T-helper 2 cell treated with Interferon-gamma antibody and Interleukin-4, amounts not matched to agents 5 μg/mL and 100 μg/mL, for 36 hours (primary cell): ENCODE measurements around the gene BDH1.
"Not testable (repeated sequence)": the region's sequence is repeated elsewhere in the genome, so short reads cannot be mapped to it uniquely, and the experiment has no call there.

Experiments
- DNase-seq: peaks from one replicate; pipeline ENCODE4 v3.0.0; 2021; ENCODE audit warnings: low spot score
- H3K27ac Mint-ChIP-seq: one replicate; pipeline ENCODE4 v1.8.0; 2021; ENCODE audit warnings: mild to moderate bottlenecking, mixed read lengths
- H3K27me3 Mint-ChIP-seq: one replicate; pipeline ENCODE4 v1.8.0; 2021; ENCODE audit warnings: low read depth, mixed read lengths
- H3K36me3 Mint-ChIP-seq: one replicate; pipeline ENCODE4 v1.8.0; 2021; ENCODE audit warnings: low read depth, mixed read lengths
- H3K4me1 Mint-ChIP-seq: one replicate; pipeline ENCODE4 v1.8.0; 2021; ENCODE audit warnings: low read depth, mixed read lengths
- H3K4me3 Mint-ChIP-seq: one replicate; pipeline ENCODE4 v1.8.0; 2022; ENCODE audit warnings: mild to moderate bottlenecking, moderate library complexity, mixed read lengths
- H3K9me3 Mint-ChIP-seq: one replicate; pipeline ENCODE4 v1.8.0; 2021; ENCODE audit warnings: mixed read lengths

BDH1 gene

DNA sequence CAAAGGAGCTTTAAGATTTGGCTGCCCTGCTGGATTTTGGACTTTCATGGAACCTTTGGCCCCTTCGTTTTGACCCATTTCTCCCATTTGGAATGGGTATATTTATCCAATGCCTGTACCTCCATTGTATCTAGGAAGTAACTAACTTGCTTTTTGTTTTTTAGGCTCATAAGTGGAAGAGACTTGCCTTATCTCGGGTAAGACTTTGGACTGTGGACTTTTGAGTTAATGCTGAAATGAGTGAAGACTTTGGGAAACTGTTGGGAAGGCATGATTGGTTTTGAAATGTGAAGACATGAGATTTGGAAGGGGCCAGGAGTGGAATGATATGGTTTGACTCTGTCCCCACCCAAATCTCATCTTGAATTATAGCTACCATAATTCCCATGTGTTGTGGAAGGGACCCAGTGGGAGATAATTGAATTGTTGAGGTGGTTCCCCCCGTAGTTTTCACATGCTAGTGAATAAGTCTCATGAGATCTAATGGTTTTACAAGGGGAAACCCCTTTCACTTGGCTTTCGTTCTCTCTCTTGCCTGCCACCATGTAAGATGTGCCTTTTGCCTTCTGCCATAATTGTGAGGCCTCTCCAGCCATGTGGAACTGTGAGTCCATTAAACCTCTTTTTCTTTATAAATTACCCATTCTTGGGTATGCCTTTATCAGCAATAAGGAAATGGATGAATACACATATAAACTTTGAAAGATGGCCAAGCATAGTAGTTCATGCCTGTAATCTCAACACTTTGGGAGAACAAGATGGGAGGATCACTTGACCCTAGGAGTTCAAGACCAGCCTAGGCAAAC is 15.5 kb upstream of the BDH1 start:
- not testable (repeated sequence) for H3K36me3 Mint-ChIP-seq, H3K27ac Mint-ChIP-seq, DNase-seq, H3K4me3 Mint-ChIP-seq, H3K4me1 Mint-ChIP-seq
- H3K27me3 Mint-ChIP-seq, result peaks cover 14% of the 10 kb centered on the region
- peaks cover 26% of the 10 kb centered on the region for H3K9me3 Mint-ChIP-seq

DNA sequence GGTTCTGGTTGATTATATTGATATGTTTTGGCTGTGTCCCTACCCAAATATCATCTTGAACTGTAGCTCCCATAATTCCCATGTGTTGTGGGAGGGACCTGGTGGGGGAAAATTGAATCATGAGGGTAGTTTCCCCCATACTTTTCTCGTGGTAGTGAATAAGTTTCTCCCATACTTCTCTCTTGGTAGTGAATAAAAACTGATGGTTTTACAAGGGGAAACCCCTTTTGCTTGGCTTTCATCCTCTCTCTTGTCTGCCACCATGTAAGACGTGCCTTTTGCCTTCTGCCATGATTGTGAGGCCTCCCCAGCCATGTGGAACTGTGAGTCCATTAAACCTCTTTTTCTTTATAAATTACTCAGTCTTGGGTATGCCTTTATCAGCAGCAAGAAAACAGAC is 13.7 kb upstream of the BDH1 start:
- H3K36me3 Mint-ChIP-seq, H3K4me3 Mint-ChIP-seq, DNase-seq, H3K4me1 Mint-ChIP-seq, H3K27ac Mint-ChIP-seq: not testable (repeated sequence)
- Mint-ChIP-seq H3K27me3 (peaks cover 11% of the 10 kb centered on the region), H3K9me3 (peaks cover 26% of the 10 kb centered on the region)

DNA sequence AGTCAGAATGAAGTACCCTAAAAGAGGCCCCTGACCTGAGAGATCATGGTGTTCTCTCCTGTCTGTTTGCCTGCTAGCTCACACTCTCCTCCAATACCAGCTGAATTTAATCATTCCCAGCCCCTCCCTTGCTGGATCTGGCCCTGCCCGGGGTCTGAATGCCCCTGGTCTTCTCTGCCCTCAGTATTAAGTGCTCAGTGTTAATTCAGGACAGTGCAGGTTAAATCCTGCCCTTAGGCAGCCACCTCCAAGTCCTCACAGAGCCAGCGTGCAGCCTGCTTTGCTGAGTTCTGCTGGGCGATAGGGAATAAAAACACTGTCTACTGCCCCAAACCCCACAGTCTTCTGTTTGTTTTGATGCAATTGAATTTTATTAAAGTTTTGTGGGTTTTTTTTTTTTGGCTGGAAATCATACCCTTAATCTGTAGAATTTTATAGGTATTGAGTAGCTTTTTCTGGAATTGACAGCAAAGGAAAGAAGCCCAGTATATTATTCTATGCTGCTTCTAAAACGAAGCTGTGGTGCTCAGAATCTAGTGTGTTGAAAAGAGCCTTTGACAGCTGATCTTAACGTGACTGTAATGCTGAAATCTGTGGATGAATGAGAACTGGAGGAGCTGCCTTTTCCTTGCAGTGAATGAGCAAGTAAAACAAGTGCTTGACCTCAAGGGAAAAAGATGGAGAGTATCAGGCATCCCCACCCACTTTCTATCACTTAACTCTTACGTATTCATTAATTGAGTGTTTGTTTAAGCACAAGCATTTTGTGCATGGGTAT is 12.3 kb upstream of the BDH1 start:
- Mint-ChIP-seq H3K27me3 (peaks cover 11% of the 10 kb centered on the region), H3K27ac (no peak overlapping the region), H3K36me3 (peaks cover 8% of the 10 kb centered on the region), H3K9me3 (peaks cover 29% of the 10 kb centered on the region), H3K4me3 (no peak overlapping the region), H3K4me1 (no peaks in the 10 kb centered on the region)
- no peak for DNase-seq

DNA sequence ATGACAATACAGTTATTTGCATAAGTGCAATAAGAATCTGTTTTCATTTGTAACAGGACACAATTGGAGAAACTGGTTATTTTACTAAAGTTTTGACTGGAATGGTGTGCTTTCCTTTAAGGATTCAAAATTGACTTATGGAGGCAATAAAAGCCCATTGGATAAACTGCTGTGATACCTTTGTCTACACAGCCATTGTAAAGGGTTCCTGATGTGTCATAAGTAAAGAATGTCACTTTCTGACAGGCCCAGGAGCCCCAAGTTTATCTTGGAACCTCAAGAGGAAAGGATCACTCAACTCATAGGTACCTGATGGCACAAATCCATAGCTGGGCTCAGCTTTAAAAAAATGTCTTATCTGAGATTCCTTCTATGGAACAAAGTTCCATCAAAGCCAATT is 10.4 kb upstream of the BDH1 start:
- H3K4me1 Mint-ChIP-seq, DNase-seq, H3K4me3 Mint-ChIP-seq, H3K27ac Mint-ChIP-seq: not testable (repeated sequence)
- Mint-ChIP-seq H3K36me3 (peaks cover 12% of the 10 kb centered on the region), H3K27me3 (peaks cover 11% of the 10 kb centered on the region), H3K9me3 (peaks cover 39% of the 10 kb centered on the region)

DNA sequence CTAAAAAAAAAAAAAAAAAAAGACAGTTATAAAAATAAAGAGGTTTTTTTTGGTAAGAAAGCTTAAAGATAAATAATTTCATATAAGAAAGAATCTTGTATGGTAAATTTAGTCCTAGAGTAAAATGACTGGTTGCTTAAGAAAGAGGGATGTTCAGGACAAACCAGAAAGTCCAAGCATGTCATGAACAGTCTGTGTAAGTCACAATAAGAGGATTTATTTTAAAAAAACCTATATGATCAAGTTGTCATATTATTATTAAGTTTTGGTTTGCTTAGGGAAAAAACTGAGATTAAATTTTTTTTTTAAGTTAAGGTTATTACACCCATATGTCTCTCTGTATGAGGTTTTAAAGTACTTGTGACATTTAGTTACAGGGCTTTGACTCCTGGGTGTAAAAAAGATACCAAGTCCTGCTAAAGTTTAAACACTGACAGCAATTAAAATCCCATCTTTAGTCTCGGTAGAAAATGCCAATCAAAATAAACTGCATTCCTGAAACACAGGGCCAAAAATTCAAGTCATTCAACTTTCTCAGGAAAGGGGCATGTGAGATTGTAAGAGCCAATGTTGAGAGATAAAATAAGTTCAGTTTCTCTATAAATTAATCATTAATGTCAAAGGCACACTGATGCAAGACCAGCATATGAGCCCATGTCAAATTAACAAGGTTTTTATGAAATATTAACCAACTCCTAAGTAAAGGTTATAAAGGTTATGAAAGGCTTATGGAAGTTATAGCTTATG is 8.5 kb upstream of the BDH1 start:
- peaks cover 9% of the 10 kb centered on the region for H3K36me3 Mint-ChIP-seq
- peaks cover 6% of the 10 kb centered on the region for H3K4me1 Mint-ChIP-seq
- no peak overlapping the region for H3K27ac Mint-ChIP-seq
- DNase-seq, result no peak
- H3K9me3 Mint-ChIP-seq, result peaks cover 28% of the 10 kb centered on the region
- no peak overlapping the region for H3K4me3 Mint-ChIP-seq
- H3K27me3 Mint-ChIP-seq, result peaks cover 20% of the 10 kb centered on the region

DNA sequence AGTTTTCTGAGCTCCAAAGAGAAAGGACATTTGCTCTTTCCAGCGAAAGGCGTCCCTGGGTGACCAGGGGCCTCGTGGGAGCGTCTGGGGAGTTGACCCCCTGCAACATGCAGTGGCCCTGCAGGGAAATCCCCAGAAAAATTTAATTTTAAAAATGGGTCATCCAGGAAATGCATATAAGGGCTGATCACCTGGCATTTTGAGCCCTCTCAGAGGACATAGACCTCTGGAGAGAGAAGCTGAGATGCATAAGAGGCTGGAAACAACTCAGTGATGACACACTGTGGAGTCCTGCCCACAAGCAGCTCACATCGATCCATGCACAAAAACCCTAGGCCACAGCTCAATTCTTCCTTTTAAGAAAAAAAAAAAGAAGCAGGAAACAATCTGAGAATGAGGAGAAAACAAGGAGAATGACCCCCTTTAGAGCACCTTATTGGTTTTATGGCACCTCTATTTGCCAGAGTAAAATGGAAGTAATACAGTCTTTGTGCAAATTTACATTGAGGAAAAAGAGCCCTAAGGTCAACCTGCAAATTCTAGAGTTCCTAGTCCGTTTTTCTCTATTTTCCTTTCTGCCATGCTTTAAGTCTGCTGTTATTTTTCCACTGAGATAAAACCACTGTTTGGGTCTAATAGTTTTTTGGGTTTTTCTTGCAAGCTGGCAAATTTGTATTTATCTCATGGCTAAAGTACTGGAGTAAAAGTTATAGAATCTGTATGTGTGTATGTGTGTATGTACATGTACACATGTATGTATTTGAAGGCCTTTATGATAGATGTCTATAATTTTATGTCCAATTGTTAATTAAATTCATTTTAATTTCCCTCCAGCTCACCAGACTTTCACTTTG is 6.9 kb upstream of the BDH1 start:
- no peak for DNase-seq
- H3K9me3 Mint-ChIP-seq, result peaks cover 28% of the 10 kb centered on the region
- no peak overlapping the region for H3K27ac Mint-ChIP-seq
- peaks cover 9% of the 10 kb centered on the region for H3K36me3 Mint-ChIP-seq
- peaks cover 8% of the 10 kb centered on the region for H3K4me1 Mint-ChIP-seq
- peaks cover 19% of the 10 kb centered on the region for H3K27me3 Mint-ChIP-seq
- H3K4me3 Mint-ChIP-seq, result no peak overlapping the region

DNA sequence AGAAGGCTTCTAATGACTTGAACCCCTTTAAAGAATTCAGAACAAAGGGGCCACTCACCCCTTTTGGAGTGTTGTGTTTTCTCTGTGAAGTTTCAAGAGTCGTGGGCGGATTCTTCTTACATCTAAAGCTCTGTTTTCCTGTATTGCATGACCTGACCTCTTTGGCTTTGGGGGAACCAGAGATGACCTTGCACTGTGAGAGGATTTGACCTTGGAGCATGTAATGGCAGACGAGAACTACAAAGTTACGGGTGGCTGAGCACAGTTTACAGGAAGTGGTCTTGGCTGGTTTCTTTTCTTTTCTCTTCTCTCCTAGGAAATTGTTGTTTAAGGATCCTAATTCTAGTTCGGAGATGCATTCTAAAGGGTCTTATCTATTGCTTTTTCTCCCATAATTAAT is 6.2 kb upstream of the BDH1 start:
- Mint-ChIP-seq H3K27me3 (peaks cover 14% of the 10 kb centered on the region), H3K4me1 (peaks cover 9% of the 10 kb centered on the region), H3K27ac (no peak overlapping the region), H3K36me3 (peaks cover 6% of the 10 kb centered on the region), H3K4me3 (no peak overlapping the region), H3K9me3 (peaks cover 21% of the 10 kb centered on the region)
- DNase-seq, result no peak

DNA sequence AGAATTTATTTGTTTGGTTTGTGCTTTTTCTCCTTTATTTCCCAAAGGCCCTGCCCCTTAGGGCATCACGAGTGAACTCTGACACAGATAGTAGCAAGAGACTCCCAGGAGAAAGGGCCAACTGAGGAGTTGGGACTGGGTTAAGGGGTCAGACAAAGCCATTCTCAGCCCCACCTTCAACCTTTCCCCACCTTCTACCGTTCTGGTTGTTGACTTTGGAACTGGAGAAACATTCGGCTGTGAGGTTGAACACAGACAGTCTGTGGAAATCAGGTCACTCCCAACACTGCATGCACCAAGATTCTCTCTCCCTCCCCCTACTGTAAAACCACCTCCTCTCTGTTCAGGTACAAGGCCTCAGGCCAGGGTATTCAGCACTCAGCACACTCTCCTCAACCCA is 3.9 kb upstream of the BDH1 start:
- Mint-ChIP-seq H3K9me3 (peaks cover 18% of the 10 kb centered on the region), H3K4me3 (no peak overlapping the region), H3K27ac (no peak overlapping the region), H3K36me3 (peaks cover 6% of the 10 kb centered on the region), H3K27me3 (peaks cover 14% of the 10 kb centered on the region), H3K4me1 (peaks cover 10% of the 10 kb centered on the region)
- DNase-seq, result no peak

DNA sequence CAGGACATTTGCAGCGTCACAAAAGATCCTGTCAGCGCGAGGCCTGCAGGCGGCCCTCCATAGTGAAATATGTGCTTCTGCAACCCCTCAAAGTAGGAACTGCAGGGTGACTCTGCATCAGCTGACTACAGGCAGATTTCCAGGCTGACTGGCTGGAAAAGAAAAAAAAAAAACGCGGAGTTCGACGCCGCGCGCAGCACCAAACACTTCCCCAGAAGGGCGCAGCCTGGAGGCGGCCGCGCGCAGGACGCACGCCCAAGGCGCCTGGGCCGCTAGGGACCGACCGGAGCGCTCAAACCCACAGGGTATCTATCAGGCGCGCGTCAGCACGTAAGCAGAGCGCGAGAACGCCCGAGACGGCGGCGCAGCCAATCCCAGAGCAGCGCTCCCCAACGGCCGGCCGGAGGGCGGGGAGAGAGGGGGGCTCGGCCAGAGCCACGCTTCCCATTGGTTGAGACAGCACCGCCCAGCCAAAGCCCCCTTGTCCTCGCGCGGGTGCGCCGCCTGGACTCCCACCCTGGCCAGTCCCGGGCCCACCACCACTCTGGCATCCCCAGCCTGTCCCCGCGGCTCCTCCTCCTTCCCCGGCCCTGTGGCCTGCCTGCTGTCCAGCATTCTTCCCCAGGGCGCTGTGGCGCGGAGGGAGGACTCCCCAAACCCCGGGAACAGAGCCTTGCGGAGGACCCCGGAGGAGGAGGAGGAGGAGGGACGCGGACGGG is 1.0 kb downstream of the BDH1 start:
- Mint-ChIP-seq H3K27ac (peak overlapping the region; percentile 92), H3K9me3 (no peaks in the 10 kb centered on the region), H3K4me3 (peak overlapping the region; percentile 89), H3K4me1 (peaks cover 30% of the 10 kb centered on the region), H3K36me3 (peaks cover 21% of the 10 kb centered on the region), H3K27me3 (peaks cover 9% of the 10 kb centered on the region)
- DNase-seq, result peak; percentile 96

DNA sequence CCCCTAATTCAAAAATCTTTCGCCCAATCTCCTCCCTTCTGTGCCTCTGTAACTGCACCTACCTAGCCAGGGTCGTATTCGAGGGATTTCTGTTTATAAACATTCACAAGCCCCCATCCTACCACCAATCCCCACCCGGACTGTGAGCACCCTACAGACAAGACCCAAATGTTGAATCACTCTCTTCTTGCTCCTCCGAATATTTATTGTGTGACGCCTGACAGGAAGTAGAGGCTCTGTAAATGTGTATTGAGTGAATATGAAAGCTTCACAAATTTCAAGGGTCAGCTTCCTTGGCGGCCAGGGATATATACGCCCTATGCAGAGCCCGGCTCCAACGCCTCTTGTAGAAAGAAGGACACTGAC is 1.6 kb downstream of the BDH1 start:
- Mint-ChIP-seq H3K27ac (peak overlapping the region; percentile 92), H3K4me3 (peak overlapping the region; percentile 89), H3K9me3 (no peaks in the 10 kb centered on the region), H3K36me3 (peaks cover 21% of the 10 kb centered on the region), H3K4me1 (peaks cover 30% of the 10 kb centered on the region), H3K27me3 (peaks cover 4% of the 10 kb centered on the region)
- DNase-seq, result no peak

DNA sequence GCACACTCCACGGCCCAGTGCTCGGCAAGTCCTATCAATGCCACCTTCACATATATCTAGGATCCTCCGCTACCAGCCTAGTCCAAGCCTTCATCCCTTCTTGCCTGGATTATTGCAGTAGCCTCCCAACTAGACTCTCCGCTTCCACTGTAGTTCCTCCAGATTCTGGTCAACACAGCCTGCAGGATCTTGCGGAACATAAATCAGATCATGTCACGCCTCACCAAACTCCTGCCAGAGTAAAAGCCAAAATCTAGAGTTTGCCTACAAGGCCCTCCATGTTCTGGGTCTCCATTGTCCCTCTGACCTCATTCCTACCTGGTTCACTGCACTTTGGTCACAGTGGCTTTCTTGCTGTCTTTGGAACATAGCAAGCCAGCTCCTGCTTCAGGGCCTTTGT is 3.6 kb downstream of the BDH1 start:
- Mint-ChIP-seq H3K27me3 (no peaks in the 10 kb centered on the region), H3K27ac (peak overlapping the region; percentile 5), H3K4me1 (peaks cover 27% of the 10 kb centered on the region), H3K36me3 (peaks cover 21% of the 10 kb centered on the region), H3K4me3 (no peak overlapping the region), H3K9me3 (no peaks in the 10 kb centered on the region)
- DNase-seq, result no peak

DNA sequence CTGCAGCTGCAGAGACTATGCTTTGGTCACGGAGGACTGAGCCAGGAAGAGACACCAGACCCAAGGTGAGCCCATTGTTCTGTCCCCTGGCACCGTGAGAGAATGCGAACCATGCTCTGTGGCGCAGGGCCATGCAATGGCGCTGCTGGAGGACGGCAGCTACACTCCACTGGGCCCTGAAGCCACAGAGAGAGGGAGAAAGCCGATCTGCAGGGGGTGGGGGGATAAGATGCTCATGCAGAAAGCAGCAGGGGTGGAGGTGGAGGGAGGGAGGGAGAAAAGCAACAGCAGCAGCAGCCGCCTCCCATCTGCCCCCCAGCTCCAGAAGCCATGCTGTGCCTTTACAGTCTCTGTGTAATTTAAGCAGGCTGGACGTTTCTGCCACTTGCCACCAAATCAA is 5.3 kb downstream of the BDH1 start:
- peaks cover 24% of the 10 kb centered on the region for H3K36me3 Mint-ChIP-seq
- H3K4me3 Mint-ChIP-seq, result no peak overlapping the region
- DNase-seq, result no peak
- H3K9me3 Mint-ChIP-seq, result no peaks in the 10 kb centered on the region
- H3K27ac Mint-ChIP-seq, result no peak overlapping the region
- no peaks in the 10 kb centered on the region for H3K27me3 Mint-ChIP-seq
- peaks cover 25% of the 10 kb centered on the region for H3K4me1 Mint-ChIP-seq
